Omental fat pad (tissue), 4 donors: Measurements from ENCODE around the gene EVX2. TPM values are rescaled to one million over a fixed set of nuclear protein-coding genes. Genes with fewer than 3 reads are reported as not detected.
A peak's percentile ranks its signal among the peaks of the same experiment; 100 is the strongest.

ENCODE experiments used
- ATAC-seq: fragments of 150-250 bp; one replicate; pipeline ENCODE4 v1.9.1; 2016; ENCODE audit warnings: mild to moderate bottlenecking, moderate library complexity; ENCODE audit not compliant: low FRiP score
- DNase-seq: peaks from one replicate; pipeline ENCODE4 v3.0.0-alpha.2; 2019; ENCODE audit warnings: low spot score
- total RNA-seq, 4 donors: library from RNA; depleted of rRNA; stranded (reverse); fragments of >200 nt; gene quantifications; one replicate each; pipeline ENCODE4 v1.1.0, GENCODE V29; 2016
- TF ChIP-seq, protein P1 (sequence below), 3 donors: fragments of 450-650 bp; IDR thresholded peaks; one replicate each; pipeline ENCODE4 v1.5.1; 2016 to 2017; ENCODE audit warnings: antibody characterized with exemption in 3 of 3, mild to moderate bottlenecking in 3 of 3, moderate library complexity in 2 of 3

The EVX2 gene
- total RNA-seq, 4 donors from 2014 or later = not detected

DNA sequence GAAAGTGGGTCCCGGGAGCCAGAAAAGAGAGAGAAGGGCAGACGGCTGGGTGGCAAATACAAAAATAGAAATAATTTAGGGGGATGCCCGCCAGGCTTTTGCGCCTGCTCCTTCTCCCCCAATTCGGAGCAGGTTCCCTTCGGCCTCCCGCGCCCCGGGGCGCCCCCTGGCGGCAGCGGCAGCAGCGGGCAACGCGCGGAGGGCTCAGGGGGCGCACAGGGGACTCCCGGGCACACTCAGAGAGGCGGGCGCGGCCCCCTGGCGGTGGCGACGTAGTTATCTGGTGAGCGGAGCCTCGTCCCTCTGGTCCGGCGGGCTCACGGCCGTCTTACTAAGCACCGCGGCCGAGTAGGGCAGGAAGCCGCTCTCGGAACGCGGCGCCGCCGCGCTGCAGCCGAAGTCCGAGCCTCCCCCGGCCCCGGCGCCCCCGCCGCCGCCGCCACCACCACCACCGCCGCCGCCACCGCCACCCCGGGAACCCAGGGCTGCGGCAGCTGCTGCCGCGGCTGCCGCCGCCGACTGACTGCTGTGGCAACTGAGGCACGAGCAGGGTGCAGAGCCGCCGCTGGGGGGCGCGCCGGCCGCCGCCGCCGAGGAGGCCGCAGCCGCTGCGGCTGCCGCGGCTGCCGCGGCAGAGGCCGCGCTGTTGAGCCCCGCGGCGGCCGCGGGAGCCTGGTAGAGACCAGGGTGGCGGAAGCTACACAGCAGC, 3.8 kb downstream of the EVX2 start:
- no peak for DNase-seq
- ATAC-seq = no peak
- TF ChIP-seq, protein P1, sequence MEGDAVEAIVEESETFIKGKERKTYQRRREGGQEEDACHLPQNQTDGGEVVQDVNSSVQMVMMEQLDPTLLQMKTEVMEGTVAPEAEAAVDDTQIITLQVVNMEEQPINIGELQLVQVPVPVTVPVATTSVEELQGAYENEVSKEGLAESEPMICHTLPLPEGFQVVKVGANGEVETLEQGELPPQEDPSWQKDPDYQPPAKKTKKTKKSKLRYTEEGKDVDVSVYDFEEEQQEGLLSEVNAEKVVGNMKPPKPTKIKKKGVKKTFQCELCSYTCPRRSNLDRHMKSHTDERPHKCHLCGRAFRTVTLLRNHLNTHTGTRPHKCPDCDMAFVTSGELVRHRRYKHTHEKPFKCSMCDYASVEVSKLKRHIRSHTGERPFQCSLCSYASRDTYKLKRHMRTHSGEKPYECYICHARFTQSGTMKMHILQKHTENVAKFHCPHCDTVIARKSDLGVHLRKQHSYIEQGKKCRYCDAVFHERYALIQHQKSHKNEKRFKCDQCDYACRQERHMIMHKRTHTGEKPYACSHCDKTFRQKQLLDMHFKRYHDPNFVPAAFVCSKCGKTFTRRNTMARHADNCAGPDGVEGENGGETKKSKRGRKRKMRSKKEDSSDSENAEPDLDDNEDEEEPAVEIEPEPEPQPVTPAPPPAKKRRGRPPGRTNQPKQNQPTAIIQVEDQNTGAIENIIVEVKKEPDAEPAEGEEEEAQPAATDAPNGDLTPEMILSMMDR (IDR thresholded peaks at IDR 0.05) = peak in 1 of 3 donors; percentile 13

DNA sequence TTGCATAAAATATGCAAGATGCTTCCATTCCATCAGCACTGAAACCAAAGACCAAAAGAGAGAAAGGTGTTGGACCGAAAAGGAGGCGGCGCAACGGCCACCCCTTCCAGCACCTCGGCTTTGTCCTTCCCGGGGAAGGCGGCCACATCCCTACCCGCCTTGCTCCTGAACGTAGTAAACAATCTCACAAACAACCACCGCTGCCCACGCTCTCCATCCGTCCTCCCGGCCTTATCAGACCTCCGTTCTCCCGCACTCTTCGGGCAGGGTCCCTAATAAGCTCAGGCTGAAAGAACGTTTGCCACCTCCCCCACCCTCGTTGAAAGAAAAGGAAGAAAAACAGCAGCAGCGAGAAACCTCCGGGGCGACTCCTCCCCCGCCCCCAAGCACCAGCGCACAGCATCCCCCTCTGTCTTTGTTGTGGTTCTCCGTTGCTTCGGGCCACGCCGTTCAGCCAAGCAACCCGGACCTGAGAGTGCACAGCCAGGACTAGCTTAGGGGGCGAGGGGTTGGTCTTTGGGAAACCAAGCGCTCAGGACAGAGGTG, 4.4 kb downstream of the EVX2 start:
- no peak for DNase-seq
- no peak for ATAC-seq
- TF ChIP-seq, protein P1 (IDR thresholded peaks at IDR 0.05) = no peak

DNA sequence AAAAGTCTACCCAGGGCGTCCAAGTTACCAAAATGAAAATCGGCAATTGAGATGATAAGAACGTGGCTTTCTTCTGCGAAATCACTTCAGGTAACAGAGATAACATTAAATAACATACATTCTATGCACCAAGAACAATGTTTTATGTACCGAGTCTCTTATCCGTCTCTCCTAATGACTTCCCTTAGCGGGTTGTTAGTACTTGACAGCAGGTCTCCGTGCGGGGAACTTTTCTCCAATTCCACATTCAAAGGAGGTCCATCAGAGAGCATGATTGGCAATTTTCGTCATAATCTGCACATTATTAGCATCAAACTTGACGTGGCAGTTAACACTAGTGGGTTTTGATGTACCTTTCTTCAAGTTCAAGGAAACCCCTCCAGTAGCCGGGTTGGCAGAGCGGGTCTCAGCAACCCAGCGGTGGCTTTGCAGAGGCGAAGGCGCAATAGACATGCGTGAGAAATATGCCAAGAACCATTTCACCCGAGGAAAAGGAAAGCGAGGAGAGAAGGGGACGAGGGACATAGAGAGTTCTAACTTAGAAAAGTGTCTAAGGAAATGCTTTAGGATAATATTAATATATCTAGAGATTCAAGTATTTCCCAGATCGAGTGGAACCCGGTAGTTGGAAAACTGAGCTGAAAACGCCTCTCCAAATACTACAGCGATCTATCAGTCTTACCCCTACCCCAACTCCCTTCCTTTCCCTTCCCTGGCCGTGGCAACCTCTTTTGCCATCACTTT, 5.0 kb downstream of the EVX2 start:
- ATAC-seq (no peak), DNase-seq (no peak)
- TF ChIP-seq, protein P1 (IDR thresholded peaks at IDR 0.05) = no peak

DNA sequence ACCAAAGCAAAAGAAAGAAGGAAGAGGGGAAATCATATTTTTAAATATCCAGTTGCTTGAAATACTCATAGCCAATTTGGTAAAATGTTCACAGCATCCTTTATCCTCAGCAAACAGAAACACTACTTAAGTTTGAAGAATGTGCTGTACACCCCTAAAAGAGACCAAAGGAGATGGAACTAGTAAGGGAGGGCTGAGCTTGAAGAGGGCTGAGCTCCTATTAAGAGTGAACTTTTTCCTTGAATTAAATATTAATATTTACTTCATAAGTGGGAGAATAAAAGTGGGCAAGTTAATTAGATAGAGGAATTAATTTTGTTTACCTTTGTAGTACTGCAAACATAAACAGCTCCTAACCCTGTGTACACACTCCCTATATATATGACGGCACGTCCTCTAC, 7.0 kb downstream of the EVX2 start:
- TF ChIP-seq, protein P1 (IDR thresholded peaks at IDR 0.05) = no peak
- ATAC-seq (no peak), DNase-seq (no peak)

DNA sequence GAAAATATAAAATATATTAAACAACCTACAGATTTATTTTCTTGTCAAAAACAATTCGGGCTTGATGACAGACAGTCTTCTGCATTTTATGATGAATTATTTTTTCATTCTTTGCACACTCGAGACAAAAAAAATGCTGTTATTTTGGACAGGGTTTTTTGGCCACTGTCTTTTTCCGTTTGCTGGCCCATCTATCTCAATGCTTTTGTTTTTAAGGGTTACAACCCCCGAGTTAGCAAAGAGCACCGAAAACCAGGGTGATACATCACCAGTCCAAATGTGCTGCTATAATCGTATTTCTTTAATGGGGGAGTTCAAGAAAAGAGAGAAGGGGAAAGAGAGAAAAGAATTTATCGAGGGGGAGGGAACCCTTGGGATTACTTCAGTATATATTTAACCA, 7.7 kb downstream of the EVX2 start:
- TF ChIP-seq, protein P1 (IDR thresholded peaks at IDR 0.05) = no peak
- no peak for ATAC-seq

DNA sequence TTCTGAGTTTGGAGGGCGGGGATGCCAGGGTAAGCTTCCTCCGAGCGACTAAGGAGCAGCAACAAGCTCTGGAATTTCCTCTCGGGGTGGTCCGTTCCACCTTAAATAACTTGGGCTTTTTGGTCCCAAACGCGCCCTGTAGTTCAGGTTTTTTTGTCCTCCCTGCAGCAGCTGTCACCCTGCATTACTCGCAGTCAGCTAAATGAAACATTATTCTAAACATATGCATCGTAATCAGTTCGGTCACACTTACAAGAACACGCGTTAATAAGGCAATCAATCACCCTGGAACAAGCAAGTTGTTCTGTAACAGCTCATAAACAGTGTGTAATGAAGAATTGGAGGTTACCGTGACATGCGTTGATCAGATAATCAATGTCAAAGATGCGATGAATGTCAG, 8.3 kb downstream of the EVX2 start:
- DNase-seq (no peak), ATAC-seq (no peak)
- TF ChIP-seq, protein P1 (IDR thresholded peaks at IDR 0.05) = no peak

More for the DNA sequence above, 7.7 kb downstream of the EVX2 start:
- no peak for DNase-seq
